NCI-H2107 treated with DMSO at 0.1 percent for 48 hours (cell line): ENCODE data around the gene SH3BP4.

ENCODE experiments used
- DNase-seq: peaks from one replicate; lab custom pipeline; 2025; ENCODE audit not compliant: unreplicated experiment; lab: John Stamatoyannopoulos, UW

Gene SH3BP4

GRCh38 chr2:235032949-235033348 lies 81.1 kb downstream of the SH3BP4 start:
- DNase-seq, result no peak

- DNase-seq, result no peak
Measured at GRCh38 chr2:235034265-235035118, 82.7 kb downstream of the SH3BP4 start.

- DNase-seq, result no peak
Measured at GRCh38 chr2:235037604-235038166, 85.9 kb downstream of the SH3BP4 start.

GRCh38 chr2:235041221-235041917 lies 89.6 kb downstream of the SH3BP4 start:
- no peak for DNase-seq

GRCh38 chr2:235041918-235042575 lies 90.2 kb downstream of the SH3BP4 start:
- DNase-seq, result no peak

GRCh38 chr2:235042576-235043515 lies 91.0 kb downstream of the SH3BP4 start:
- DNase-seq, result no peak

GRCh38 chr2:235043762-235044500 lies 92.1 kb downstream of the SH3BP4 start:
- DNase-seq, result no peak

- DNase-seq, result no peak
Measured at GRCh38 chr2:235044501-235045271, 92.9 kb downstream of the SH3BP4 start.

GRCh38 chr2:235045336-235045972 lies 93.6 kb downstream of the SH3BP4 start:
- no peak for DNase-seq

GRCh38 chr2:235045973-235046343 lies 94.1 kb downstream of the SH3BP4 start:
- DNase-seq, result no peak

- DNase-seq, result no peak
Measured at GRCh38 chr2:235046589-235046988, 94.8 kb downstream of the SH3BP4 start.

GRCh38 chr2:235047171-235048160 lies 95.6 kb downstream of the SH3BP4 start:
- no peak for DNase-seq

- DNase-seq, result peak; percentile 12
Measured at GRCh38 chr2:235048549-235048948, 96.7 kb downstream of the SH3BP4 start.

- no peak for DNase-seq
Measured at GRCh38 chr2:235049069-235049468, 97.3 kb downstream of the SH3BP4 start.

- DNase-seq, result no peak
Measured at GRCh38 chr2:235049719-235050118, 97.9 kb downstream of the SH3BP4 start.

- peak; percentile 86 for DNase-seq
Measured at GRCh38 chr2:235050980-235051351, 99.1 kb downstream of the SH3BP4 start.
